ENCODE results near the gene SORCS1. TPM values are rescaled to one million over a fixed set of nuclear protein-coding genes. Genes with fewer than 3 reads are reported as not detected.

The SORCS1 gene
- total and polyA plus RNA-seq, 2 of the 8 experiments (the other 6 are each of a cell fraction or from before 2014, with no cell fraction given), result 4.1 to 4.6 TPM

- Histone ChIP-seq H3K27me3 (replicated peaks in 1 of 4; ENCODE audit: control insufficient read depth in 3 of 4, extremely low read depth in 1 of 4, insufficient read depth in 3 of 4, low read length in 3 of 4) (no peaks in the 10 kb centered on the region), H2AFZ (ENCODE audit: low read length) (no peak overlapping the region), H3K36me3 (ENCODE audit: control insufficient read depth in 2 of 4, insufficient read depth in 4 of 4, low read length in 3 of 4) (no peaks in the 10 kb centered on the region), H2BK12ac (ENCODE audit: low read depth, low read length) (no peak overlapping the region), H3K27ac (ENCODE audit: low read depth, low read length) (no peak overlapping the region), H3K4me3 (ENCODE audit: extremely low read depth in 1 of 4, insufficient read depth in 2 of 4, low read depth in 3 of 4, low read length in 4 of 4) (no peak overlapping the region), H4K8ac (ENCODE audit: extremely low read depth, insufficient read depth, low read length) (no peak overlapping the region), H3K23ac (ENCODE audit: insufficient read length) (no peak overlapping the region), H3K9ac (replicated peaks in 1 of 4; ENCODE audit: extremely low read depth in 1 of 4, low read depth in 3 of 4, low read length in 3 of 4) (no peak overlapping the region), H3K79me2 (ENCODE audit: control insufficient read depth in 1 of 2, insufficient read depth in 2 of 2, low read length in 2 of 2) (no peaks in the 10 kb centered on the region), H3K14ac (ENCODE audit: insufficient read length) (no peak overlapping the region), H3K56ac (replicated peaks; ENCODE audit: insufficient read length, low read depth, low read length) (no peak overlapping the region), H2BK20ac (ENCODE audit: low read length) (no peak overlapping the region), H2AK5ac (ENCODE audit: low read depth, low read length) (no peak overlapping the region), H3K23me2 (ENCODE audit: low read depth, low read length) (no peaks in the 10 kb centered on the region), H2BK15ac (ENCODE audit: low read length) (no peak overlapping the region), H3K4ac (replicated peaks; ENCODE audit: insufficient read length, low read depth, low read length) (no peak overlapping the region), H4K91ac (replicated peaks; ENCODE audit: insufficient read length, low read length) (no peak overlapping the region), H3K4me1 (replicated peaks in 1 of 4; ENCODE audit: control insufficient read depth in 3 of 4, insufficient read depth in 4 of 4, low read length in 3 of 4) (peaks cover 0 to 5% (median under 1%) of the 10 kb centered on the region in 4 experiments; a peak in 2 of 7 replicates), H4K20me1 (replicated peaks in 1 of 2; ENCODE audit: control insufficient read depth in 1 of 2, insufficient read depth in 2 of 2, low read length in 2 of 2) (no peaks in the 10 kb centered on the region), H3K18ac (ENCODE audit: extremely low read depth, low read length) (no peak overlapping the region), H2BK5ac (ENCODE audit: low read depth, low read length) (no peak overlapping the region), H3K4me2 (ENCODE audit: insufficient read depth in 1 of 2, low read depth in 2 of 2, low read length in 2 of 2) (no peak overlapping the region), H3K79me1 (ENCODE audit: low read depth, low read length) (no peaks in the 10 kb centered on the region), H3K9me3 (ENCODE audit: insufficient read depth in 2 of 2, low read depth in 1 of 2, low read length in 1 of 2) (no peaks in the 10 kb centered on the region), H2BK120ac (replicated peaks; ENCODE audit: low read depth, low read length) (no peak overlapping the region), H4K5ac (ENCODE audit: insufficient read length, low read depth, low read length) (no peak overlapping the region)
- ChIA-PET CTCF (ENCODE audit: partially characterized antibody) (interaction anchor here (1.6 kb wide), 1 partner anchor 21 kb away, joined by 4 read pairs; no protein-coding TSS in a partner anchor), POLR2A (ENCODE audit: partially characterized antibody) (no interaction called here)
- 87% methylated on average over 3 of the region's 3 CpGs; no CpG with 5 or more reads in 1 of the 2 experiments for WGBS, 2 experiments (ENCODE audit: extremely low coverage in 1 of 2, insufficient coverage in 1 of 2, insufficient read length in 1 of 2, insufficient replicate concordance in 2 of 2, low coverage in 1 of 2, low lambda C conversion rate in 2 of 2, missing lambda C conversion rate in 1 of 2)
- no peak for FAIRE-seq
- DNase-seq (ENCODE audit: low read depth in 1 of 2, low spot score in 2 of 2), result no peak
- TF ChIP-seq RNF2 (IDR thresholded peaks at IDR 0.05; ENCODE audit: borderline replicate concordance, low read depth, low read length, missing control alignments, poor library complexity, severe bottlenecking) (no peak), POLR2A (IDR thresholded peaks at IDR 0.05; ENCODE audit: control extremely low read depth in 1 of 2, low read depth in 2 of 2, low read length in 2 of 2) (no peak), MAX (IDR thresholded peaks at IDR 0.05) (no peak), EGR1 (IDR thresholded peaks at IDR 0.05; ENCODE audit: borderline replicate concordance, low read depth, low read length) (no peak), SP4 (IDR thresholded peaks at IDR 0.05; ENCODE audit: low read length) (no peak), SP1 (IDR thresholded peaks at IDR 0.05; ENCODE audit: low read depth, low read length) (no peak), GABPA (IDR thresholded peaks at IDR 0.05; ENCODE audit: borderline replicate concordance, insufficient read depth, low read length) (no peak), SUZ12 (IDR thresholded peaks at IDR 0.05; ENCODE audit: low read length) (no peak), KDM1A (IDR thresholded peaks at IDR 0.05; ENCODE audit: borderline replicate concordance, low read length) (no peak), ZNF274 (IDR thresholded peaks at IDR 0.05; ENCODE audit: borderline replicate concordance, extremely low read depth, low read length) (no peak), PHF8 (conservative IDR thresholded peaks at IDR 0.05; ENCODE audit: low read depth, low read length) (no peak), MAFK (IDR thresholded peaks at IDR 0.05; ENCODE audit: low read depth, low read length) (no peak), TCF12 (IDR thresholded peaks at IDR 0.05; ENCODE audit: low read depth, low read length) (no peak), EZH2 (IDR thresholded peaks at IDR 0.05; ENCODE audit: low read depth, low read length, severe bottlenecking) (no peak)
These were observed 349.0 kb downstream of the SORCS1 start for GRCh38 chr10:106815427-106816043.
